HCT116 (cell line): ENCODE results near the gene EML1. TPM values are rescaled to one million over a fixed set of nuclear protein-coding genes. Genes with fewer than 3 reads are reported as not detected.

ENCODE experiments used
- ATAC-seq: fragments of 200-7000 bp; cut with Tn5 transposase; 2 replicates; pipeline ENCODE4 v1.9.1; 2020; ENCODE audit warnings: mild to moderate bottlenecking, moderate library complexity
- BruUV-seq: library from RNA; stranded (reverse); fragments of 400-500 nt; replicated peaks from 2 replicates; lab custom pipeline; 2021; lab: Mats Ljungman, UMichigan
- CTCF ChIA-PET: fragments of 300-600 bp; sonication (Branson Sonifier 250); formaldehyde crosslinking; loops from one replicate; lab custom pipeline; 2021; ENCODE audit warnings: antibody characterized with exemption; lab: Charles Lee
- POLR2A ChIA-PET: fragments of 300-600, 350-600 bp; sonication (Branson Sonifier 250); formaldehyde crosslinking; loops from one replicate; lab custom pipeline; 2021; ENCODE audit warnings: antibody characterized with exemption; lab: Charles Lee
- RAD21 ChIA-PET, 2 experiments: fragments of 300-600 bp; sonication (Branson Sonifier 250); formaldehyde crosslinking; loops; one replicate each; lab custom pipeline; 2023; ENCODE audit warnings: low total read pairs in 2 of 2; ENCODE audit not compliant: uncharacterized antibody in 2 of 2, unreplicated experiment in 2 of 2, low non-redundant PET in 1 of 2; lab: Charles Lee
- DNase-seq: peaks from one replicate; pipeline ENCODE4 v3.0.0-alpha.2; 2010; ENCODE audit warnings: low read depth, low spot score
- H2AFZ ChIP-seq: fragments of 200-600 bp; shearing (Covaris generic), sonication (generic); 2 replicates; pipeline ENCODE4 v1.6.1; 2017; ENCODE audit warnings: low read depth, mixed run types, mixed read lengths, antibody characterized with exemption, low read length; ENCODE audit not compliant: poor library complexity, severe bottlenecking
- H3K27ac ChIP-seq: 2 replicates; pipeline ENCODE4 v1.5.1; 2012; ENCODE audit warnings: low read depth, low read length
- H3K27me3 ChIP-seq: fragments of 200-600 bp; sonication (generic); 2 replicates; pipeline ENCODE4 v1.6.1; 2016; ENCODE audit warnings: mixed run types, low read length, mixed read lengths; ENCODE audit not compliant: insufficient read depth
- H3K36me3 ChIP-seq, 2 experiments: fragments of 200-500 bp in 1 of 2; fragments of 200-600 bp in 1 of 2; sonication (Bioruptor generic) in 1 of 2; sonication (generic) in 1 of 2; 2 replicates each; pipeline versions ENCODE4 v1.5.1 to v1.6.1; 2014 to 2016; ENCODE audit warnings: low read length in 2 of 2, inconsistent platforms in 1 of 2, mixed read lengths in 1 of 2, mixed run types in 1 of 2; ENCODE audit not compliant: insufficient read depth in 2 of 2, control insufficient read depth in 1 of 2
- H3K4me1 ChIP-seq, 2 experiments: fragments of 200-600 bp in 1 of 2; sonication (generic) in 1 of 2; 2 replicates each; pipeline versions ENCODE4 v1.5.1 to v1.6.1; 2012 to 2017; ENCODE audit warnings: low read length in 2 of 2, inconsistent platforms in 1 of 2, mild to moderate bottlenecking in 1 of 2, mixed read lengths in 1 of 2, mixed run types in 1 of 2, moderate library complexity in 1 of 2; ENCODE audit not compliant: insufficient read depth in 2 of 2, control insufficient read depth in 1 of 2
- H3K4me2 ChIP-seq: fragments of 200-600 bp; sonication (generic); 2 replicates; pipeline ENCODE4 v1.6.1; 2017; ENCODE audit warnings: mixed run types, low read length, mixed read lengths
- H3K4me3 ChIP-seq, 2 experiments: fragments of 200-600 bp in 1 of 2; sonication (generic) in 1 of 2; replicated peaks in 1 of 2; 2 replicates each; pipeline ENCODE4 v1.5.1; 2011 to 2016; ENCODE audit warnings: low read length in 2 of 2, control low read depth in 1 of 2, low read depth in 1 of 2, mild to moderate bottlenecking in 1 of 2, mixed read lengths in 1 of 2, mixed run types in 1 of 2
- H3K79me2 ChIP-seq: fragments of 200-600 bp; sonication (generic); 2 replicates; pipeline ENCODE4 v1.6.1; 2017; ENCODE audit warnings: mild to moderate bottlenecking, mixed run types, low read length, moderate library complexity, mixed read lengths; ENCODE audit not compliant: insufficient read depth
- H3K9ac ChIP-seq: fragments of 200-600 bp; sonication (generic); 2 replicates; pipeline ENCODE4 v1.6.1; 2016; ENCODE audit warnings: low read length, mixed read lengths
- H3K9me2 ChIP-seq: fragments of 200-600 bp; sonication (generic), shearing (Covaris generic); 2 replicates; pipeline ENCODE4 v1.6.1; 2017; ENCODE audit warnings: mixed run types, mild to moderate bottlenecking, moderate library complexity; ENCODE audit not compliant: insufficient read depth
- H3K9me3 ChIP-seq, 2 experiments: fragments of 200-500 bp in 1 of 2; fragments of 200-600 bp in 1 of 2; sonication (Bioruptor generic) in 1 of 2; sonication (generic) in 1 of 2; 2 replicates each; pipeline ENCODE4 v1.6.1; 2014 to 2017; ENCODE audit warnings: low read length in 2 of 2, mixed read lengths in 2 of 2, inconsistent platforms in 1 of 2, low read depth in 1 of 2, mild to moderate bottlenecking in 1 of 2, mixed run types in 1 of 2, moderate library complexity in 1 of 2; ENCODE audit not compliant: control insufficient read depth in 1 of 2, insufficient read depth in 1 of 2
- H4K20me1 ChIP-seq: fragments of 200-600 bp; sonication (generic), shearing (Covaris generic); 2 replicates; pipeline ENCODE4 v1.6.1; 2017; ENCODE audit warnings: mixed run types, mild to moderate bottlenecking, moderate library complexity; ENCODE audit not compliant: insufficient read depth
- CBX3 ChIP-seq: IDR thresholded peaks from 2 replicates; pipeline ENCODE4 v1.6.1; 2012; ENCODE audit warnings: low read depth
- CEBPB ChIP-seq: IDR thresholded peaks from 2 replicates; pipeline ENCODE4 v1.6.1; 2012; ENCODE audit warnings: low read depth
- ELF1 ChIP-seq: IDR thresholded peaks from 2 replicates; pipeline ENCODE4 v1.6.1; 2012; ENCODE audit warnings: low read depth, borderline replicate concordance
- EZH2 ChIP-seq: fragments of 200-600 bp; sonication (generic); IDR thresholded peaks from 2 replicates; pipeline ENCODE4 v1.6.1; 2017; ENCODE audit warnings: antibody characterized with exemption, mixed run types
- FOSL1 ChIP-seq: IDR thresholded peaks from 2 replicates; pipeline ENCODE4 v1.6.1; 2012; ENCODE audit warnings: low read depth
- JUND ChIP-seq: IDR thresholded peaks from 2 replicates; pipeline ENCODE4 v1.6.1; 2012
- MAX ChIP-seq: IDR thresholded peaks from 2 replicates; pipeline ENCODE4 v1.6.1; 2012
- POLR2A ChIP-seq: IDR thresholded peaks from 2 replicates; pipeline ENCODE4 v1.7.0; 2011; ENCODE audit warnings: borderline replicate concordance; ENCODE audit not compliant: insufficient read depth, insufficient read length; ENCODE audit errors: extremely low read depth
- POLR2AphosphoS5 ChIP-seq: IDR thresholded peaks from 2 replicates; pipeline ENCODE4 v1.6.1; 2011; ENCODE audit warnings: mild to moderate bottlenecking, low read depth, low read length, moderate library complexity
- RAD21 ChIP-seq: IDR thresholded peaks from 2 replicates; pipeline ENCODE4 v1.6.1; 2012; ENCODE audit warnings: low read depth, mild to moderate bottlenecking
- SIN3A ChIP-seq: IDR thresholded peaks from 2 replicates; pipeline ENCODE4 v1.6.1; 2012; ENCODE audit warnings: low read depth
- SP1 ChIP-seq: IDR thresholded peaks from 2 replicates; pipeline ENCODE4 v1.6.1; 2012; ENCODE audit warnings: low read depth
- SRF ChIP-seq: IDR thresholded peaks from 2 replicates; pipeline ENCODE4 v1.6.1; 2012; ENCODE audit warnings: low read depth
- YY1 ChIP-seq: IDR thresholded peaks from 2 replicates; pipeline ENCODE4 v1.6.1; 2011; ENCODE audit warnings: low read length, low read depth, moderate library complexity, mild to moderate bottlenecking; ENCODE audit not compliant: insufficient replicate concordance; ENCODE audit errors: extremely low read depth
- ZFX ChIP-seq: fragments of 450-650 bp; IDR thresholded peaks from 2 replicates; pipeline ENCODE4 v1.6.1; 2017
- ZNF274 ChIP-seq: fragments of 200-500 bp; sonication (Bioruptor generic); IDR thresholded peaks from 2 replicates; pipeline ENCODE4 v1.6.1; 2014; ENCODE audit warnings: mild to moderate bottlenecking, low read depth, low read length, inconsistent platforms
- intact Hi-C: fragments of 100-400 bp; cut with micrococcal nuclease; formaldehyde crosslinking; loops from 2 replicates; pipeline ENCODE4 v1.10.0; 2022
- total RNA-seq: library from RNA; stranded (reverse); gene quantifications from one replicate; pipeline ENCODE4 v1.2.1, GENCODE V29; 2021; ENCODE audit not compliant: unreplicated experiment
- TF ChIP-seq, protein P1 (sequence below): IDR thresholded peaks from 2 replicates; pipeline ENCODE4 v1.6.1; 2012; ENCODE audit warnings: low read depth
- TF ChIP-seq, protein P2 (sequence below), 3 experiments: fragments of 200-600 bp in 1 of 3; sonication (generic) in 1 of 3; IDR thresholded peaks in 2 of 3; conservative IDR thresholded peaks in 1 of 3; 2 replicates each; pipeline ENCODE4 v1.5.1; 2012 to 2017; ENCODE audit warnings: low read depth in 2 of 3, low read length in 2 of 3, antibody characterized with exemption in 1 of 3, borderline replicate concordance in 1 of 3, control low read depth in 1 of 3, mild to moderate bottlenecking in 1 of 3, mixed read lengths in 1 of 3, mixed run types in 1 of 3, moderate library complexity in 1 of 3; ENCODE audit not compliant: insufficient read depth in 1 of 3
- TF ChIP-seq, protein P3 (sequence below): IDR thresholded peaks from 2 replicates; pipeline ENCODE4 v1.6.1; 2012

Gene EML1
- total RNA-seq, 1 experiment from 2014 or later, result 7.4 TPM

DNA sequence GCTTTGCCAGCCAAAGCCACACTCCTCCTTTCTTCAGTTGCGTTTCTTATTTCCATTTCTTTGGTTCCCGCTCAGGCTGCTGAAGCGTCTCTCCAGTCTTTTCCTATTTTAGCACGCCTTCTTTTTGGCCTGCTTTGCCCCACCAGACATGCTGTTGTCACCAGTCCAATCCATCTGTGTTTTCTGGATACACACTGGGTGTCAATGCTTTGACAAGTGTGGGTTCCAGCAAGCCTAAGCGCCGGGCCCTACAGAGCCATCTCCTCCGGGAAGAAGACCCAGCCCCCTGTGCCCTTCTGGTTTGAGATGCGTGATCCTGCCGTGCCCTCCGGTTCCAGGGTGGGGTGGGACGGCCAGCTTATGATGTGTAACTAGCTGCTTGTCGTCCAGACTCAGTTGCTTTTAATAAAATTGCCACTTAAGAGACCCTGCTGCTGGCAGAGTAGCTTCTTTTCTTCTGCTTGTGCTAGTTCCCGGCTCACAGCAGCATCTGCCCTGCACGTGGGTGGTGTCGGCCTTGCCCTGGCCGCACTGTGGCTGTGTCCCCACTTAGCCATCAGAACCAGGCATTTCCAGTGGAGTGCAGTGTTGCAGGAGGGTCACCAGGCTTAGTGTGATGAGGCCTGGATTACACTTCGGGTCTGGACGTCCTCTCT lies 29.7 kb downstream of the EML1 start:
- H3K9ac ChIP-seq, result no peak overlapping the region
- H3K9me2 ChIP-seq, result no peaks in the 10 kb centered on the region
- DNase-seq, result no peak
- H3K4me1 ChIP-seq, result no peaks in the 10 kb centered on the region
- CTCF ChIA-PET, result no interaction called here
- no peaks in the 10 kb centered on the region for H4K20me1 ChIP-seq
- H3K27ac ChIP-seq, result no peak overlapping the region
- TF ChIP-seq POLR2A, result no peak
- TF ChIP-seq, protein P1, sequence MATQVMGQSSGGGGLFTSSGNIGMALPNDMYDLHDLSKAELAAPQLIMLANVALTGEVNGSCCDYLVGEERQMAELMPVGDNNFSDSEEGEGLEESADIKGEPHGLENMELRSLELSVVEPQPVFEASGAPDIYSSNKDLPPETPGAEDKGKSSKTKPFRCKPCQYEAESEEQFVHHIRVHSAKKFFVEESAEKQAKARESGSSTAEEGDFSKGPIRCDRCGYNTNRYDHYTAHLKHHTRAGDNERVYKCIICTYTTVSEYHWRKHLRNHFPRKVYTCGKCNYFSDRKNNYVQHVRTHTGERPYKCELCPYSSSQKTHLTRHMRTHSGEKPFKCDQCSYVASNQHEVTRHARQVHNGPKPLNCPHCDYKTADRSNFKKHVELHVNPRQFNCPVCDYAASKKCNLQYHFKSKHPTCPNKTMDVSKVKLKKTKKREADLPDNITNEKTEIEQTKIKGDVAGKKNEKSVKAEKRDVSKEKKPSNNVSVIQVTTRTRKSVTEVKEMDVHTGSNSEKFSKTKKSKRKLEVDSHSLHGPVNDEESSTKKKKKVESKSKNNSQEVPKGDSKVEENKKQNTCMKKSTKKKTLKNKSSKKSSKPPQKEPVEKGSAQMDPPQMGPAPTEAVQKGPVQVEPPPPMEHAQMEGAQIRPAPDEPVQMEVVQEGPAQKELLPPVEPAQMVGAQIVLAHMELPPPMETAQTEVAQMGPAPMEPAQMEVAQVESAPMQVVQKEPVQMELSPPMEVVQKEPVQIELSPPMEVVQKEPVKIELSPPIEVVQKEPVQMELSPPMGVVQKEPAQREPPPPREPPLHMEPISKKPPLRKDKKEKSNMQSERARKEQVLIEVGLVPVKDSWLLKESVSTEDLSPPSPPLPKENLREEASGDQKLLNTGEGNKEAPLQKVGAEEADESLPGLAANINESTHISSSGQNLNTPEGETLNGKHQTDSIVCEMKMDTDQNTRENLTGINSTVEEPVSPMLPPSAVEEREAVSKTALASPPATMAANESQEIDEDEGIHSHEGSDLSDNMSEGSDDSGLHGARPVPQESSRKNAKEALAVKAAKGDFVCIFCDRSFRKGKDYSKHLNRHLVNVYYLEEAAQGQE, result no peak
- no peak for TF ChIP-seq SRF
- TF ChIP-seq JUND, result no peak
- TF ChIP-seq MAX, result no peak
- no peak for TF ChIP-seq ZNF274
- no peak for TF ChIP-seq EZH2
- TF ChIP-seq ELF1, result no peak
- TF ChIP-seq CEBPB, result no peak
- TF ChIP-seq SIN3A, result no peak
- no peak for TF ChIP-seq FOSL1
- no peak for TF ChIP-seq SP1
- TF ChIP-seq, protein P2, sequence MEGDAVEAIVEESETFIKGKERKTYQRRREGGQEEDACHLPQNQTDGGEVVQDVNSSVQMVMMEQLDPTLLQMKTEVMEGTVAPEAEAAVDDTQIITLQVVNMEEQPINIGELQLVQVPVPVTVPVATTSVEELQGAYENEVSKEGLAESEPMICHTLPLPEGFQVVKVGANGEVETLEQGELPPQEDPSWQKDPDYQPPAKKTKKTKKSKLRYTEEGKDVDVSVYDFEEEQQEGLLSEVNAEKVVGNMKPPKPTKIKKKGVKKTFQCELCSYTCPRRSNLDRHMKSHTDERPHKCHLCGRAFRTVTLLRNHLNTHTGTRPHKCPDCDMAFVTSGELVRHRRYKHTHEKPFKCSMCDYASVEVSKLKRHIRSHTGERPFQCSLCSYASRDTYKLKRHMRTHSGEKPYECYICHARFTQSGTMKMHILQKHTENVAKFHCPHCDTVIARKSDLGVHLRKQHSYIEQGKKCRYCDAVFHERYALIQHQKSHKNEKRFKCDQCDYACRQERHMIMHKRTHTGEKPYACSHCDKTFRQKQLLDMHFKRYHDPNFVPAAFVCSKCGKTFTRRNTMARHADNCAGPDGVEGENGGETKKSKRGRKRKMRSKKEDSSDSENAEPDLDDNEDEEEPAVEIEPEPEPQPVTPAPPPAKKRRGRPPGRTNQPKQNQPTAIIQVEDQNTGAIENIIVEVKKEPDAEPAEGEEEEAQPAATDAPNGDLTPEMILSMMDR (IDR thresholded peaks at IDR 0.05 in 2 of 3, conservative IDR thresholded peaks at IDR 0.05 in 1 of 3; ENCODE audit: borderline replicate concordance in 1 of 3, insufficient read depth in 1 of 3, low read depth in 2 of 3, low read length in 2 of 3), result no peak
- TF ChIP-seq POLR2AphosphoS5, result no peak
- no peak for TF ChIP-seq CBX3
- TF ChIP-seq YY1, result no peak
- TF ChIP-seq, protein P3, sequence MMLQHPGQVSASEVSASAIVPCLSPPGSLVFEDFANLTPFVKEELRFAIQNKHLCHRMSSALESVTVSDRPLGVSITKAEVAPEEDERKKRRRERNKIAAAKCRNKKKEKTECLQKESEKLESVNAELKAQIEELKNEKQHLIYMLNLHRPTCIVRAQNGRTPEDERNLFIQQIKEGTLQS, result no peak
- no peak for TF ChIP-seq RAD21
- no peak for TF ChIP-seq ZFX
- no peak for ATAC-seq
- intact Hi-C loops, result no loop called here
- no peaks in the 10 kb centered on the region for H3K9me3 ChIP-seq
- no peaks in the 10 kb centered on the region for H3K79me2 ChIP-seq
- no TSS peak for BruUV-seq
- H3K4me2 ChIP-seq, result no peak overlapping the region
- no peak overlapping the region for H3K4me3 ChIP-seq
- H2AFZ ChIP-seq, result no peak overlapping the region
- RAD21 ChIA-PET, result no interaction called here
- POLR2A ChIA-PET, result no interaction called here
- no peaks in the 10 kb centered on the region for H3K36me3 ChIP-seq
- no peaks in the 10 kb centered on the region for H3K27me3 ChIP-seq
